ENCODE measurements around the gene BIRC2.
A peak's percentile ranks its signal among the peaks of the same experiment; 100 is the strongest.

Gene BIRC2

DNA sequence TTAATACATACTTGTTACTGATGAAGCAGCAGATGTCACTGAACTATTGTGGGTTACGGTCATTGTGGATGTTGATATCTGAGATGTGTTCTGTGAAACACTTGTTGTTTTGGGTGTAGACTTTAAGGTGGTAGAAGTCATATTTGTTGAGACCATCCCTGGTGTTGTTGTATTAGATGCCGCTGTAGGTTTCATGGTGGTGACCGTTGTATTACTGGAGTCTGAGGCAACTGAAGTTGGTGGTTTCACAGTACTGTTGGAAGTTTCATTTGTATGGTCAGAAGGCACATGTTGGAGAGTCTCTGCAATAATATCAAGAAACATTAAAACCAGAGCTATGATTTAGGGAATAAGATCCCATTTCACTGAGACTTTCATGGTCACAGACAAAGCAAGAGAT, 54.9 kb downstream of the BIRC2 start:
- no peak for DNase-seq (ENCODE audit: low read depth in 2 of 2)

GRCh38 chr11:102402548-102402947, 55.5 kb downstream of the BIRC2 start:
- no peak for DNase-seq (ENCODE audit: low read depth in 2 of 2)

DNA sequence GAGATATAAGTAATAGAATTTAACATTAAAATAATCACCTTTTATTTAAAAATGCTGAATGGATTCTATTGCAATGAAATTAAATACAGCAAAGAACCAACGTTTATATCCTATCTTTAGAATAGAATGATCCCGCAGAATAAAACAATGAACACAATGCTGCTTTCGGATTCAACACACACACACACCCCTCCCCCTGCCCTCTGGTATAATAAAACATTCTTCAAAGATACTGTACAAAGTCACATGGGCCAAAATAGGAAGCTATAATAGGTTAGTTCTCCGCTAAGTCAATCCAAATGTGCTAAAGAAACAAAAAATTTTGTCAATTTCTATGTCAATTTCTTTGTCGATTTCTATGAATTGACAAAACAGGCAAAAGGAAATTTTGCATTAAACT, 58.5 kb downstream of the BIRC2 start:
- no peak for DNase-seq (ENCODE audit: low read depth in 2 of 2)

GRCh38 chr11:102406099-102406498, 59.1 kb downstream of the BIRC2 start:
- no peak for DNase-seq (ENCODE audit: low read depth in 2 of 2)

DNA sequence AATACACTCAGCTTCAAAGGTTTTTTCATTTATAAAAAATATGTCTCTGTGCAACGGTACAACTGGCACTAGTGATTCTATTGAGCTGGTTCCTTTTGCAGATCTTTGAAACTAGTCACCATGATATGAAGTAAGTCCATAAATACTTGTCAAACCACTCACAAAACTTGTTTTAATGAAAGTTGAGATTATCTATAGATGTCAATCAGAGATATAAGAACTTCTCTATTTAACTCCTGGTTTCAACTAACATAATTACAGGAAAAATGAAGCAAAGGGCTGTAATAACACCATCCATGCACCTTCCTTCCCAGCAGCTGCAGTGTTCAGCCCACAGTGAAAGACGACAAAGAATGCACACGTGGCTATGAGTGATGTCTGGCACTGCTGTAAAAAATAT, 60.9 kb downstream of the BIRC2 start:
- DNase-seq (ENCODE audit: low read depth in 2 of 2), result no peak

DNA sequence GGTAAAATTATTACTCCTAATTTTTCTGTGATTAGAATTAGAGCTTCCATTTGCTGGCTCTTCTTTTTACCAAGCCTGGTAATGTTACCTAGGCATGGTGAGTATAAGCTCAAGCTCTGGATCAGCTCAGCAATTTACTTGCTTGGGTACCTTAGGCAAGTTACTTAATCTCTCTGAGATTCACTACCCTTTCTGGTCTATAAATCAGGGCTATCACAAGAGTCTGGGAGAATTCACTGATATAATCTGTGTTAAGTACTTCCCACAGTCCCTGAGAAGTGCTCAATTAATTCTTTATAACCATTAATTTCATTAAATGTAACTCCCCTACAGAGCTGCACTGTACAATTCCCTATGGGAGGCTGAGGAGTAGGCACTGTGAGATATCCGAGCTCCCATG, 61.3 kb downstream of the BIRC2 start:
- DNase-seq (ENCODE audit: low read depth in 2 of 2), result no peak

DNA sequence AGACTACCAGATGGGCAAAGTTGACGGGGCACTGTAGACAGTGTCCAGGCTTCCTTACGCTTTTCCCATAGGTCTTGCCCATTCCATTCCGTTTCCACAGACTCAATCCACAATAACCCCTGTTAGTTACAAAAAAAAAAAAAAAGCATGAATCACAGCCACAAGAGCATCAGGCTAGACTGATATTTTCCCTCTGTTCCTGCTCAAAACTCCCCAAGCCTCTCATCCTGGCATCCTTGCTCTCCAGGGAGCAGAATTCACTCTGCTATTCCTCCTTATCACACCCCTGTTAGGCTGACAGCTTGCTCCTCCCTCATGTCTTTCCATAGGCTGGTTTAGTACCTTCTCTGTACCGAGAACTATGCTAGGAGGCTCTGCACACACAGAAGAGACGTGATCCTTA, 63.4 kb downstream of the BIRC2 start:
- peak in 1 of 2 experiments; percentile 13 for DNase-seq (ENCODE audit: low read depth in 2 of 2)

- DNase-seq (ENCODE audit: low read depth in 2 of 2), result no peak
Observed at GRCh38 chr11:102411142-102411541, 64.1 kb downstream of the BIRC2 start.

DNA sequence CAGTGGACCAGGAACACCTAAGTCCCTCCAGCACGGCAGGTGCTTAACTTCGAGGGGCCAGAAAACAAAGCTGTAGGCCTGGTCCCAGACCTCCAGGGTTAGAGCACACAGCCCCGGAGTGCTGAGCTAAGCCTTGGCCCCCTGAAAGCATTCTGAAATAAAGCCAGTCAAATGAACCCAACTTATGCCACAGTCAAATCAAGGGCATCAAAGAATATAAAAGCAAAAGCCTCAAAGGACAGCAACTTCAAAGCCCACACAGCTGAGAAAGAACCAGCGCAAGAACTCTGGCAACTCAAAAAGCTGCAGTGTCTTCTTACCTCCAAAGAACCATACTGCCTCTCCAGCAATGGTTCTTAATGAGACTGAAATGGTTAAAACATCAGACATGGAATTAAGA, 66.5 kb downstream of the BIRC2 start:
- DNase-seq (ENCODE audit: low read depth in 2 of 2), result no peak

- DNase-seq (ENCODE audit: low read depth in 2 of 2), result no peak
Observed at GRCh38 chr11:102414559-102414958, 67.5 kb downstream of the BIRC2 start.

- DNase-seq (ENCODE audit: low read depth in 2 of 2), result no peak
Observed at GRCh38 chr11:102415304-102415916, 68.4 kb downstream of the BIRC2 start.

- no peak for DNase-seq (ENCODE audit: low read depth in 2 of 2)
Observed at GRCh38 chr11:102416976-102417375, 70.0 kb downstream of the BIRC2 start.

- DNase-seq (ENCODE audit: low read depth in 2 of 2), result no peak
Observed at GRCh38 chr11:102419181-102419580, 72.2 kb downstream of the BIRC2 start.

- DNase-seq (ENCODE audit: low read depth in 2 of 2), result no peak
Observed at GRCh38 chr11:102420547-102420946, 73.5 kb downstream of the BIRC2 start.

- DNase-seq (ENCODE audit: low read depth in 2 of 2), result no peak
Observed at GRCh38 chr11:102421261-102421660, 74.2 kb downstream of the BIRC2 start.

DNA sequence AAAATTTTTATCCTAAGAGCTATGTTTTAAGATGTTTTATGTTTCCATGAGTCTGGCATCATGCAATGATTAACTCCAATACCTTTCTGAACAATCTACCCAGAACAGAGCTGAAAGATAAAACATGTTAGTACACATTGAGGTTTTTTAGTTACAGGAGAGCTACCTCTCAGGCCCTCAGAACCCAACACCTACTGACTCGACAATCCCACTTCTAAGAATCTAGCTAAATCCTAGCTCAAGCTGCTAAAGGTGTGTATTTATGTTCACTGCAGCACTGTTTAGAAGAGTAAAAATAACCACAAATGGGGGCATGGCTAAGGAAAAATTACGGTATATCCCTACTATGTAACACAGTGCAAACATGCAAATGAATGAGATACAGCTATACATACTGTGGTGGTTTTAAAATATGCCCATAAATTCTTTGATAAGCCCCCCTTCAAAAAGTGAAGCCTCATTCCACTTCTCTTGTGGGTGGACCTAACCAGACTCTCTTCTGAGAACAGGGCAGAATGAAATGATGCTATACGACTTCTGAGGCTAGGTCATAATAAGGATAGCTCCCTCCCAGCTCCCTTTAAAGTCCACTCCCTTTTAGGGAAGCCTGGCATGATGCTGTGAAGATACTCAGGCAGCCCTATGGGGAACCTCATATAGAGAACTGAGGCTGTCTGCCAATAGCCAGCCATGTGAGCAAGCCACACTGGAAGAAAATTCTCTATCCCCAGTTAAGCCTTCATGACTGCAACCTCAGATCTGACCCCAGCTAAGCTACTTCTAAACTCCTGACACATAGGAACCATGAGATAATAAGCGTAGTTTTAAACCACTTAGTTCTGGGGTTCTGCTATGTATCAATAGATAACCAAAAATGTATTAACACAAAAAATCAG, 76.1 kb downstream of the BIRC2 start:
- no peak for DNase-seq (ENCODE audit: low read depth in 2 of 2)

DNA sequence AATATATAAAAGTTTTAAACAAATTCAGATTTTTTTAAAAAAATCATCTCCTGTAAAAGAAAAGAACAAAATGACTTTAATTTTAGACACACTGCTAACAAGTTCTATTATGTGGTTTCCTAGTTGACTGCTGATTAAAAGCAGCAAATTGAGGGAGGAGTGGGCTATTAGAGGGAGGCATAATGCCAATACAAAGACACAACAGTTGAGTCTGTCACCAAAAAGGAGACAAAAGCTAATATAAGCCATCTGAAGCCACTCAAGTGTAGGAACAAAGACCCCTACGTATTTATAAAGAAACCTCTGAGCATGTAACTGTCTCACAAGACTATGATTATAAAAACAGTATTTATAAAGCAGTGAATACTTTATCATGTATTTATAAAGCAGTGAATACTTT, 76.9 kb downstream of the BIRC2 start:
- no peak for DNase-seq (ENCODE audit: low read depth in 2 of 2)

- no peak for DNase-seq (ENCODE audit: low read depth in 2 of 2)
Observed at GRCh38 chr11:102426000-102426399, 79.0 kb downstream of the BIRC2 start.

GRCh38 chr11:102426570-102426969, 79.6 kb downstream of the BIRC2 start:
- DNase-seq (ENCODE audit: low read depth in 2 of 2), result no peak

- no peak for DNase-seq (ENCODE audit: low read depth in 2 of 2)
Observed at GRCh38 chr11:102427068-102427467, 80.1 kb downstream of the BIRC2 start.
